NCI-H2081 treated with DMSO at 0.1 percent for 48 hours (cell line): ENCODE results near the gene MESP2.

Source experiments
- DNase-seq: peaks from one replicate; lab custom pipeline; 2025; lab: John Stamatoyannopoulos, UW

The MESP2 gene

GRCh38 chr15:89776274-89777072 lies at the start of gene MESP2:
MESP2 (plus strand) TSS chr15:89776332; CDS start chr15:89776358, 26 bp downstream.
- no peak for DNase-seq

DNA sequence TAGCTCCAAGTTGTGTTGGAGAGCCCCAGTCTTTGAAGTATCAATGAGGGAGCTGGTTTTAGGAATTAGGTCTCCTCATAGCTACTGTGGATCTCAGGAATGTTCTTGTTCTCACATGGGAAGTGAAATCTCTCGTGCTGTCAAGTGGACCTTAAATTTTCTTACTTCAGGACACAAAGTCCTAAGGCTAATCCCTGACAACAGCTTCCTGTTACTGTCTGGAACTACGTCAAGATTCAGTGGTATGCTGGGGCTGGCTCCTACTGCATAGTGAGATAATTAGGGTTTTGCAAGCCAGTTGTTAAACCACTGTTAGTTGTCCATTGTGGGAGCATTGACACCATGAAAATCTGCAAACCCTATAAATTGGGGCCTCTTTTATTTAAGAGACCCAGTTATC lies 47.9 kb upstream of the MESP2 start:
- DNase-seq, result no peak

DNA sequence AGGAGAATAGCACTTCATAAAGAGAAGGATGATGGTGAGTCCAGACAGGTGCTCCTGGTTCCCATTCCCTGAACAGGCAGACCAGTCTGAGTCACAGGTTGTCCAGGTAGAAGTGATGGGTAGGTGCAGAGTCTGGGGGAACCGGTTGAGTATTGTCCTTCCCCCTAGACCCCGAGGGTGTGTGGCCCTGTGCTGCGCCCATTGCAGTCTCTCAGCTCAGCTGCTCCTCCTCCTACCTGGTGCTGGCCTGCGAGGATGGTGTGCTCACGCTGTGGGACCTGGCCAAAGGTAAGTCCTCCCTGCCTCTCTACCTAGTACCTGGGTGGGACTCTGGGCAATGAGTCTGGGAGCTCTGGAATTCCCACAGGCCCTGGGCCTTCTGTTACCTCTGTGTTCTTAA lies 44.9 kb upstream of the MESP2 start:
- no peak for DNase-seq

DNA sequence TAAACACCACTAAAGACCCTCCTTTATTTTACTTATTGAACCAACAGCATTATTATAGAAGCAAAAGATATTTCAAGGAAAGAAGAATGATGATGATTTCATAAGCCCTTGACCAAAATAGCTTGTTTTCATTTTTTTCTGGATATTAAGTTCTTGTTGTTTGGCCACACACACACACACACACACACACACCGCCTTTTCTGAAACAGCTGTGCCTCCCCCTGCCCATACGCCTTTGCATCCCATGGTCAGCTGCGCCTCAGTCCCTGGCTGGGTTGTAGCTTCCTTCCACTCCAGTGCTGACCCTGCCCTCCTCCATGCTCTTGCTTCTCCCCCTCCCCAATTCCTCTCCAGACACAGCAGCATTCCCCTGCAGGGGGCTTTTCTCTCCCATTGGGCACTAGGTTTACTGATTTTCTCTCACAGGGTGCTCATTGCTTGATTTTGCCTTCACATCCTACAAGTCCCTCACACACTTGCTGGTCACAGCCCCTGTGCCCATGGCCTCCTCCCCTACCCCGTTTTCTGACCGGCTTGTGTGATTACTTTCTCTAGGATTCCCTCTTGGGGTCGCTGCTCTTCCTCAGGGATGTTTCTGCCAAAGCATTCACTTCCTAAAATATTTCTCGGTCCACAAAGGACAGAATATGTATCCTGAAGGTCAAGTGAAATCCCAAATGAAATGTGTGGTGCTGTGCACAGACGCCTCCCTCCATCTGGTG lies 43.5 kb upstream of the MESP2 start:
- no peak for DNase-seq

DNA sequence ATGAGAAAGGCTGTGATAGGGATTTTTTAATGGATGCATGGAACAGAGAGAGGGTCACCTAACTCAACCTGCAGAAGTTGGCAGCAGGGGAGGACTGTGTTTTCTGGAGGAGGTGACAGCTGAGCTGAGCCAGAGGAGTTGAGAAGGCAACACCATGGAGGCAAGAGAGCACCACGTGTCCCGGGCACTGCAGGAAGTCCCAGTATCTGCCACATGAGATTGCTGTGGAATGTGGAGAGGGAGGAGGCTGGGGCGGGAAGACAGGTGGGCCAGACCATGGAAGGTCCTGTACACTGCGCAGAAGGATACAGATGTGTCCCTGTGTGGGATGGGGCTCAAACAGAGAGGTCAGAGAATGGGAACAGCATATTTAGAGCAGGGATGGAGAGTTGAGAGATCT lies 40.4 kb upstream of the MESP2 start:
- no peak for DNase-seq

- peak; percentile 54 for DNase-seq
Measured at GRCh38 chr15:89740137-89740536, 36.0 kb upstream of the MESP2 start.

DNA sequence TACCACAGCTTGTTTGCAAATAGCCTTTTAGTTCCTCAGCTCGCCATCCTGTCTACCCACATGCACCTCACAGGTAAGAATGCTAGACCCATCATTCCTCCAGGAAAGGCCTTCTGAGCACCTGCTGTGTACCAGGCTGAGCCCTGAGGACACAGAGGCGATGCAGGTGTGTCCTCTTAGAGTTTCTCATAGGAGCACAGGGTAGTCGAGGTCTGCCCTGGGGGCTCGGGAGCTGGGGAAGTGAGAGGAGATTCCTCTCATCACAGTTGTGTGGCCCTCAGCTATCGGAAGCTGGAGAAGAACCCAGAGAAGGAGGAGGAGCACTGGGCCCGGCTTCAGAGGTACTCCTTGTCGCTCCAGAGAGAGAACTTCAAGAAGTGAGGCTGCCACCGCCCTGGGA lies 33.1 kb upstream of the MESP2 start:
- DNase-seq, result no peak

GRCh38 chr15:89743594-89743993 lies 32.5 kb upstream of the MESP2 start:
- DNase-seq, result no peak

DNA sequence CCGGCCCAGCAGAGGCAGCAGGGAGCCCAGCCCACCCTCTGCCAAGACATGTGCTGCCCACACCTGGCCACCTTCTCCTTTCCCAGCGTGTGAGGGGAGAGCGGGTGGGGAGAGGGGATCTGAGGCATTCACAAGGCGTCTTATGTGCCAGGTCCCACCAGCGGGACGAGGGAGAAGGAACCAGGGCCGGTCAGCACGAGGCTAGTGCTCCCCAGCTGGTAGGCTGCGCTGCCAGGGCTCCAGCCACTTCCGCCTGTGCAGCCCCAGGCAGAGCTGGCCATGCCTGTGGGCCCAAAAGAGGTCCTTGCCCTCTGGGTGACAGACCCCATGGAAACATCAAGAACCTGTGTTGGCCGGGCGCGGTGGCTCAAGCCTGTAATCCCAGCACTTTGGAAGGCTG lies 31.0 kb upstream of the MESP2 start:
- DNase-seq, result no peak

DNA sequence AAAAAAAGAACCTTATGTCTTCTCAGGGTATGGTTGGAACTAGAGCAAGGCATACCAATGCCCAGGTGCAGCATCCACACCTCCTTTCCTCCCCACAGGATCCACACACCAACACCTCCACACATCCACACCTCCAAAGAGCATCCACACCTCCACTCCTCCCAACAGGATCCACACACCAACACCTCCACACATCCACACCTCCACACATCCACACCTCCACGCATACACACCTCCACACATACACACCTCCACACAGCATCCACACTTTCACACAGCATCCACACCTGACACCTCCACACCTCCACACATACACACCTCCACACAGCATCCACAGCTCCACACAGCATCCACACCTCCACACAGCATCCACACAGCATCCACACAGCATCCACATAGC lies 30.4 kb upstream of the MESP2 start:
- no peak for DNase-seq

DNA sequence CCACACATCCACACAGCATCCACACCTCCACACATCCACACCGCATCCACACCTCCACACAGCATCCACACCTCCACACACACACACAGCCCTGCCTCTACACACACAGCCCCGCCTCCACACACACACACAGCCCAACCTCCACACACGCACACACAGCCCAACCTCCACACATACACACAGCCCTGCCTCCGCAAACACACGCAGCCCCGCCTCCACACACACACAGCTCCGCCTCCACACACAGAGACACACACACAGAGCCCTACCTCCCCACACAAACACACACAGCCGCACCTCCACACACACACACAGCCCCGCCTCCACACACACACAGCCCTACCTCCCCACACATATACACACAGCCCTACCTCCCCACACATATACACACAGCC lies 29.7 kb upstream of the MESP2 start:
- DNase-seq, result no peak

DNA sequence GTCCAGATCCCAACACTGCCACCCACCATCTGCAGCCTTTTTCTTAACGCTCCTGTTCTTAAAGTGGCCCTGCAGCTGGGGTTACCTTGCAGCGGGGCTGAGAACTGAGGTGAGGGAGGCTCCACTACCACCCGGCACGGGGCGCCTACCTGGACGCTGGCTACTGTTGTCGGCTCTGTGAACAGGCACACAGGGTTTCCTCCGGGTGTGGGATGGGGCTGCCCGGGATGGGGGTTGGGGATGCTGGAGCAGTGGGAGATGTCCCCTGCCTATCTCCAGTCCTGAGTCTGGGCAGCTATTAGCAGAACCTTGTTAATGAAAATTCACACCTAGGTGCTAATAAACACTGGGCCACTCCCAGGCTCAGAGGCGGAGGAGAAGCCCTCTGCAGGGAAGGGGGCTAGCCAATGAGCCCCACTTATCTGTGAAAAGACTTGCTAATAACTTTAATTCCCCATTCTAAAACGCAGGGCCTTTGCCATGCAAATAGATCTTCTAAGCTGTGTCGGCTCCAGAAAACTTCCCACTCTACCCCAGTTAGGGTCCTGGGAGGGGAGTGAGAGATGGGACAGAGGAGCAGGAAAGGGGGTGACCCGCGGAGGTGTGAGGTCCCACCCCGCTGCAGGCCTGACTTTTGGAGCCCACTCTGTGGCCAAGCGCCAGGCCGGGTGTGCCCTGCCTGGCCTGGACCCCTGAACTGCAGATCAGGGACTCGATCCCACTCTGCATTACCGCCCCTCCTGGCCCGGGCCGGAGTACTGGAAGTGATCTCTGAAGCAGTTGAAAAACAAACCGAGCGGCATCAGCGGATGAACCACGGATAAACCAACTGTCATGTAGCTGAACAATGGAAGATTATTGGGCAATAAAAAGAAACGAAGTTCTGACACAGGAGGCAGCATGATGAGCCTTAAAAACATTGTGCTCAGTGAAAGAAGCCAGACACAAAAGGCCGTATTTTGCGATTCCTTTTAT lies 28.1 kb upstream of the MESP2 start:
- DNase-seq, result no peak

DNA sequence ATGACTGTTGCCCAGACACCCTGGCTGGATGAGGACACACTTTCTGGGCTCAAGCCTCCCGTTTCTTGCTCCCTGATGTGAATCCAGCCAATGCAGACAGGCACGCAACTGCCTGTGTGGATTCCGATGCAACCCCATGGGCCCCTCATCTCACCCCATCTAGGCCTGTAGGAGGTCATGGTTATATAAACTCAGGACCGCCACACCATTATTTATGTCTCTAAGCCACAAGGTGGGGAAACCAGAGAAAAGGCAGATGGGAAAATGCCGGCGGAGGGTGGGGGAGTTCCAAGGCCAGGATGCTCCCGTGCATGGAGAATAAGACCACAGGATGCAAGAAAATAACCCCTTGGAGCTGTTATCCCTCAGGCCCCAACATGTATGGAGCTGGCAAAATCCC lies 27.1 kb upstream of the MESP2 start:
- no peak for DNase-seq

- no peak for DNase-seq
Measured at GRCh38 chr15:89749526-89749925, 26.6 kb upstream of the MESP2 start.

GRCh38 chr15:89749951-89750559 lies 26.1 kb upstream of the MESP2 start:
- no peak for DNase-seq

DNA sequence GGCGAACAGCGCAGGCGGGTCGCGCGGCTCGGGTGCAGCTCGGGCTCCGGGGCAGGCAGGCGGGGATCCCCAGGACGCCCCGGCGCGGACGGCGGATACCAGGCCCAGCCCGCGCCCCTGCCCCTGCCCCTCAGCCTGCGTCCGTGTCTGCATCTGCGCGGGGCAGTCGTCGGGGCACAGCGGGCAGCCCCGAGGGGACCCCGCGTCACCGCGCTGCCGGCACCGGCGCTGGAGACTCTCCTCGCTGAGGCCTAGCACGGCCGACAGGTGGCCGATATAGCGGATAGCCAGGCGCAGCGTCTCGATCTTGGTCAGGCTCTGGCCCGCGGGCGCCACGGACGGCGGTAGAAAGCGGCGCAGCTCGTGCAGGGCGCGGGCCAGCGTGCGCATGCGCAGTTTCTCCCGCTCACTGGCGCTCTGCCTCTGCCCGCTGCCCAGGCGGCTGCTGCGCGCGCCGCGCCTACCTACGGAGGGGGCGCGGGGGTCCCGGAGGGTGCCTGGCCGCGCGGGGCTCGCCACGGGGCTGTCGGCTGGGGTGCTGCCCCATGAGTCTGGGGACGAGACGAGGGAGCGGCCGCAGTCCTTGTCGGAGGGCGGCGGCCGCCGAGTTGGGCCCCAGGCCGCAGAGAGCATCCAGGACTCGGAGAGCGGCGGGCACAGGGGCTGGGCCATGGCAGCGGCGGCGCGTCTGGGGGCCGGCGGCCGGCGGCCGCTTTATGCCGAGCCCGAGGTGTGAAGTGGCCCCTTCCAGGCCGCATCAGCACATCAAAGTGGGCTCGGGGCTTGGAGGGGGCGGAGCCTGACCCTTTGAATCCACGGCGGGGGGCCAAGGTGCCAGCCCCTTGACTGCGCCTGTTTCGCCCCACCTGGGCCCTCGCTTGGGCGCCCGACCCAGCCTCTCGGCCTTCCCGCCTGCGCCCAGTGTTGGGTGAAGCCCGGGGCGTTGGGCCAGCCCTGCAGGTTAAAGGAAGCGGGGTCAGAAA lies 25.3 kb upstream of the MESP2 start, which contains the start of gene MESP1:
Gene MESP1 (minus strand): TSS at position 690 of the 983 bp plus-strand sequence. CDS start 18 bp downstream, at position 672.
- peak; percentile 66 for DNase-seq

DNA sequence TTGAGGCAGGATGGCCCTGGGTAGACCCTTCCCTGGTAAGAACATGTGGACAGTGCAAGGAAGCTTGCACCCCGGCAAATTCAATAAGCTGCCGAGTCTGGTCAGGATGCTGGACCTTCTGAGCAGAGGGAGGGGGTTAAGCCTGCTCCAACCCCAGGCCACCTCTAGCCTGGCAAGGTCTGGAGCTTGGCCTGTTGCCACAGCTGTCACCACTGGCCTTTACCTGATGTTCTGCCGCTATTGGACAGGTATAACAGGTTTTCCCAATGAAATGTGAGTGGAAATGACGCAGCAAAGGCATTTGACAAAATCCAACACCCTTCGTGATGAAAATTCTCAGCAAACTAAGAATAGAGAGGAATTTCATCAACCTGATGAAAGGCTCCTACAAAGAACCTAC lies 24.4 kb upstream of the MESP2 start:
- DNase-seq, result no peak

- no peak for DNase-seq
Measured at GRCh38 chr15:89753855-89754254, 22.3 kb upstream of the MESP2 start.

DNA sequence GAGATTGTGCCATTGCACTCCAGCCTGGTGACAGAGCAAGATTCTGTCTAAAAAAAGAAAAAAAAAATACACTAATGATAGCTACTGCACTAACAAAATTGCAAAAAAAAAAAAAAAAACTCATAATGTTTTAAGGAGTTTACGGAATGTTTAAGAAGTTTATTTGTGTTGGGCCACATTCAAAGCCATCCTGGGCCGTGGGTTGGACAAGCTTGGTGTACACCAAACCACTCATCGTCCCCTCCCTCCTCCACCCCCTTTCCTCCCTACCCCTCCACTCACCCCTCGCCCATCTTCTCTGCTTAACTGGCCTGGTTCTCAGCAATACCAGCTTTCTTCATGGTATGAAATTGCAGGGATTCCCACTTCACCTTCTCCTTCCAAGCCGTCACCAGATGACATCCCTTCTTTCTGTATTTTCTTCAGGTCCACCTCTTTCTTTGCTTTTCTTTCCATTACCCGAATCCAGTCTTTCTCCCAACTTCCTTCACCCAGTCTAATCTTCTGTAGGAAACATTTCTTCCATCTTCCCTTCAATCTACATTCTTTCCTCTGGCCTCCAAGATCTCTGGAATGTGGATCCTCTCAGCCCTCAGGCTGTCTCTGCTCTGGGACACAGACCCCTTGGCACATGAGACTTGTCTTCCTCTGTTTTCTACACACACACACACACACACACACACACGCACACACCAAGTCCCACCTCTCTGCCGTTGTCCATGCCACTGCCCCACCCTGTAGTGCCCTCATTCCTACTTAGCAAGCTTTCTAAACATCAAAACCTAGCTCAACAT lies 21.6 kb upstream of the MESP2 start:
- no peak for DNase-seq

- DNase-seq, result no peak
Measured at GRCh38 chr15:89755701-89756100, 20.4 kb upstream of the MESP2 start.
